Limb (tissue), 2 donors: ENCODE measurements around the gene MACROD1.

Source experiments
- DNase-seq, 2 donors: peaks; one replicate each; pipeline ENCODE4 v3.0.0-alpha.2; 2016; ENCODE audit errors: extremely low spot score in 2 of 2

The MACROD1 gene, protein sequence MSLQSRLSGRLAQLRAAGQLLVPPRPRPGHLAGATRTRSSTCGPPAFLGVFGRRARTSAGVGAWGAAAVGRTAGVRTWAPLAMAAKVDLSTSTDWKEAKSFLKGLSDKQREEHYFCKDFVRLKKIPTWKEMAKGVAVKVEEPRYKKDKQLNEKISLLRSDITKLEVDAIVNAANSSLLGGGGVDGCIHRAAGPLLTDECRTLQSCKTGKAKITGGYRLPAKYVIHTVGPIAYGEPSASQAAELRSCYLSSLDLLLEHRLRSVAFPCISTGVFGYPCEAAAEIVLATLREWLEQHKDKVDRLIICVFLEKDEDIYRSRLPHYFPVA

DNA sequence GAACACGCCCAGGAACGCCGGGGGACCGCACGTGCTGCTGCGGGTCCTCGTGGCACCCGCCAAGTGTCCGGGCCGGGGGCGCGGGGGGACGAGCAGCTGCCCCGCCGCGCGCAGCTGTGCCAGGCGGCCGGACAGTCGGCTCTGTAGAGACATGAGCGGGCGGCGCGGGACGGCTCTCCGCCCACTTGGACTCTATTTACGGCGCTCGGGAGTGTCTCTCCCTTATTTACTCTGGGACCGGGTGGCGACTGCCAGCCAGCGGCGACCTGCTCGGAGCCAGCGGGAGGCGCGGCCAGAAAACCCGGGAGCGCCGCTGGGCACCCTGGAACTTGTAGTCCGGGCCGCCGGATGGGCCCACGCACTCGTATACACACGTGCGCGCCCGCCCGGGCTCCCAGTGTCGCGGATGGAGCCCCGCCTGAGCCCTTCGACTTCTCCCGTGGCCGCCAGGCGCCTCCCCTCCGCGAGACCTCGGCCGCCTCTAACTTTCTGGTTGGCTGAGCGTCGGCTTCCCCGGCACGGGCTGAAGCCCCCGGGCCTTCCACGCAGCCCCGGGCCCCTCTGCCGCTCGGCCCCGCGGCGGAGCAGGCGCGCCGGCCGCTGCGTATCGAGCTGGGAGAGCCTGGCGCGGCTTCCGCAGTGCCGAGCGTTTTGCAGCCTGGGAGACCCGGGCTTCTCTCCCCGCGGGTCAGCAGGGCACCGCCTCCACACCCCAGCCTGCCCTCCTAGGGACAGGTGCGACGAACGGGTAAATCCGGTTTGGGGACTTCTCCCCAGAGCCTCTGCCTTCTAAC lies at the start of gene MACROD1:
Gene MACROD1 (minus strand): TSS at position 272 of the 794 bp plus-strand sequence. CDS start 119 bp downstream, at position 153.
- DNase-seq, result peak; percentile 71 to 86

DNA sequence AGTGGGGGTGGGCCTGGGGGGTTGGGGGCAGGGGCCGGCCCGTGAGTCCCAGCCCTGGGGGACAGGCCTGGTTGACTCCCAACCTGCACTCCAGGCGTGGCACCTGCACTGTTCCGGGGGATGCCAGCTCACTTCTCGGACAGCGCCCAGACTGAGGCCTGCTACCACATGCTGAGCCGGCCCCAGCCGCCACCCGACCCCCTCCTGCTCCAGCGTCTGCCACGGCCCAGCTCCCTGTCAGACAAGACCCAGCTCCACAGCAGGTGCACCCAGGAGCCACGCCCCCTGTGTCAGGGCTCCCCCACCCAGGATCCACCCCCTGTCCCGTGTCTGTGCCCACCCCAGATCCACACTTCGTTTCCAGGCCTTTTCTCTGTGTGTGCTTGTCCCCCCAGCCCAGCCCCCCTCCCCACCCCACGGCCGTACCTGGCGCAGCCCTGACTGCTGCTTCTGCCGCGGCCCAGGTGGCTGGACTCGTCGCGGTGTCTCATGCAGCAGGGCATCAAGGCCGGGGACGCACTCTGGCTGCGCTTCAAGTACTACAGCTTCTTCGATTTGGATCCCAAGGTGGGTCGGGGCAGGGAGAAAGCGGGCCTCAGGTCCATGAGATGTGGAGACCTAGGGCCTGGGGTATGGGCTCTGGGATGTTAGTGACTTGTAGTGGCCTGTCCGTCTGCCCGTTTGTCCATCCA lies 45.4 kb upstream of the MACROD1 start:
- no peak for DNase-seq

DNA sequence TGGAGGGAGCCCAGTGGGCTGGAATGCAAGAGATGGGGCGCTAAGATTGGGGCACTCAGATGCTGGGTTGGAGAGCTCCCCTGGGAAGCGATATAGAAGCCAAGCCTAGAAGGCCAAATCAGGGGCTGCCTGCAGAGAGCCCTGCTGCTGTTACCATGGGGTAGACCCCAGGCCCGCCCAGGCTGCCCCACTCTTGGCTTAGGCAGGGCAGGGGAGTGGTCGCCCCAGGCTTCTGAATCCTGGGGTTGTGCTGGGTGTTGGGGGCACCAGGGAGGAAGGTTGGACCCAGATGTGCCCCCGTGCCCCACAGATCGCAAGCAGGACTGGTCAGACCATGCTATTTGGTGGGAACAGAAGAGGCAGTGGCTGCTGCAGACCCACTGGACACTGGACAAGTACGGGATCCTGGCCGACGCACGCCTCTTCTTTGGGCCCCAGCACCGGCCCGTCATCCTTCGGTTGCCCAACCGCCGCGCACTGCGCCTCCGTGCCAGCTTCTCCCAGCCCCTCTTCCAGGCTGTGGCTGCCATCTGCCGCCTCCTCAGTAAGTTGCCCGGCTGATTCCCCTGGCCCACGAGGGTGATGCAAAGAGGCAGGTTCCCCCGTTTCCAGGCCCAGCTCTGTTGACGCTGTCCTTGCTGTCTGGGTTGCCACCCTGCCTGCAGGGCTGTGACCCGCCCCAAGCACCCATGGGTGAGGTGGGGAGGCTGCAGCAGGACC lies 44.5 kb upstream of the MACROD1 start:
- DNase-seq, result no peak

DNA sequence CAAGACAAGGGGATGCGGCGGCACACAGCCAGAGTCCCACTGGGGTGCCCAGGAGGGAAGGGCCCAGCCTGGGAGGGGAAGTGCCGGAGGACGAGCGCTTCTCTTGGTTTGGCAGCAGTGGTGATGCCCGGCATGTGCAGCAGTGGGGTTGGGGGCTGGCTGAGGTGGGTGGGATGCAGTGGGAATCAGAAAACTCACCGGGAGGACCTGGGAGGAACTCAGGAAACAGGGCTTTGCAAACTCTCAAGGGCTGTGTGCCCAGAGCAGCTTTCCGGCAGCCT lies 43.6 kb upstream of the MACROD1 start:
- DNase-seq, result no peak

DNA sequence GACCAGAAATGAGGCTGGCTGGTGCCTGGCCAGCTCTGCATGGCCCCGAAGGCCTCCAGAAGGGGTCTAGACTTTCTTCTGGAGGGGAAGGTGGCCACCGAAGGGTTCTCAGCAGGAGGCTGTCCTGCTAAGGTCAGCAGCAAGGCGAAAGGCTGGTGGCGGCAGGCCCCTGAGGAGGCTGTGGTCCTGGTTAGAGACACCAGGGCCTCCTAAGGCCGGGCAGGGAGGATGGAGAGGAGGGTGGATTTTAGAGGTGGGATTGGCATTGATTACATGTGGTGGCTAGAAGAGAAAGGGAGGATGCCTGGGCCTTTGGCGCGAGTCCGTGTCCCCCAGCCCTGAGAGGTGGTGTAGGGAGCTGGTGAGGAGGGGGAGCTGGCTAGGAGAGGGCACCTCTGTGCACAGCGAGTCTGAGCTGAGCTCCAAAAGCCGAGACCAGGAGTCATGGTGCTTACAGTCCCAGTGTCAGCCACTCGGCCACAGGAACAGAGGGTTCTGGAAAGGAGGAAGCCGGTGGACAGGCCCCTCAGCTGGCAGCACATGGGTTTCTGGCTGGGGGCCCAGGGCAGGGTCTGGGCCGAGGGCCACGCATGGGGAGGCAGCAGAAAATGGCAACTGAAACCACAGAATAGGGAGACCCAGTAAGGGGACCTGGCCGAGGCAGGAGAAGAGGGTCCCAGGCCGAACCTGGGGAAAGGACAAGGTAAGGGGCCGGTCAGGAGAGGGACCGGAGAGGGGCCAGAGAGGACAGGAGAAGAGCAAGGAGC lies 43.1 kb upstream of the MACROD1 start:
- DNase-seq, result peak in 1 of 2 donors; percentile 27

DNA sequence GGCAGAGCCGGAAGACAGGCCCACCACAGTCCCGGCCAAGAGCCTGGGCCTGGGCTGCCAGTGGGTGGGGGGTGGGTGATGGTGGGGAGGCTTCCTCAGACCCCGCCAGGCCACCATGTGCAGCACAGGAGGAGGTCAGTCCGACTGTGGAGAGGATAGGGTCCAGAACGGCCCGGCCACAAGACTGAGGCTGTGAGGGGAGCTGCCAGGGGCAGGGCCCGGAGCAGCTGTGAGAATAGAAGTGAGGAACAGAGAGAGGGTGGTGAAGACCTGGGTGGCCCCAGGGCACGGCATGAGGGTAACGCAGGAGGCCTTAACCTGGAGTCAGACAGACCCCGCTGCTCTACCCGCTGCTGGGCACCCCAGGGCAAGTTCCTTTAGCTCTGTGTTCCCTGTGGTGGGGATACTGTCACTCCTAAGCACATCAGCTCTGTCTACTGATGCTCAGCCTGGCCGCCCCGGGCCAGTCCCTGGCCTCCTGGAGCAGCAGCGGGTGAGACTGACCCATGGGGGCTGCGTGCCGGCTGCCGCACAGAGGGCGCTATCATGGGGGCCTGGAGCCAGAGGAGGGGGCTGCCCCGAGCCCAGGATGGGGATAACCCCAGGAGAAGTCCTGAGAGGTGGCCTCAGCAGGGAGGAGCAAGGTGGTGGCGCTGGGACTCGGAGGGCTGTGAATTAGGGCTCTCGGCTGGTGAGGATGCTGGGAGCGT lies 42.3 kb upstream of the MACROD1 start:
- no peak for DNase-seq

DNA sequence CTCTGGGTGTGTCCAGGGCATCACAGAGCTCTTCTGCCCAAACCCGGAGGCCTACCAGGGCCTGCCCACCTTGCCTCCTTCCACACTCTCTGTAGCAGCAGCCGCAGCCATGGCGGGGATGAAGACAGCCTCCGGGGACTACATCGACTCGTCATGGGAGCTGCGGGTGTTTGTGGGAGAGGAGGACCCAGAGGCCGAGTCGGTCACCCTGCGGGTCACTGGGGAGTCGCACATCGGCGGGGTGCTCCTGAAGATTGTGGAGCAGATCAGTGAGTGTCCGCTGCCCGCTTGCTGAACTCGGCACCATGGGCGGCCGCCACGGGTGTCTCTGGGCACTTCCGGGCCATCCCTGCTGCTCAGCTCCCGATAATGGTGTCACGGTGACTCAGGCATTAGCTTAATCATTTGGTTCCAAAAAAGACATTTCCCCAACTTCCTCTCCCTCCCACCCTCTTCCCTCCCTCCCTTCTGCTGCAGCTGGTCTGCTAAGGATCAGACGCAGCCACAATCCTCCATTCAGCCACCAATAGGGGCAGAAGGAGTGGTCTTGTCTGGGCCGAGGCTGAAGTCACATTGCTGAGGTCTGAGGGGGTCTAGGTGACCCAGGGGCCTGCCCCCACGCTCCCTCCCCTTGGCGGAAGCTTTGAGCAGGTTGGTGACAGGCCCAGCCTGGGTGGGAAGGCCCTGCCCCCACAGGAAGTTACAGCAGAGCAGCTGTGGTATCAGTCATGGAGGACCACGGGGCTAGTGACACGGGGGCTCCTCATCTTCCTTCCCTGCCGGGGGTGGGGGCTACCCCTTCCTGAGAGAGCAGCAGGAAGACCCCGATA lies 41.6 kb upstream of the MACROD1 start:
- DNase-seq, result peak; percentile 52 to 59

DNA sequence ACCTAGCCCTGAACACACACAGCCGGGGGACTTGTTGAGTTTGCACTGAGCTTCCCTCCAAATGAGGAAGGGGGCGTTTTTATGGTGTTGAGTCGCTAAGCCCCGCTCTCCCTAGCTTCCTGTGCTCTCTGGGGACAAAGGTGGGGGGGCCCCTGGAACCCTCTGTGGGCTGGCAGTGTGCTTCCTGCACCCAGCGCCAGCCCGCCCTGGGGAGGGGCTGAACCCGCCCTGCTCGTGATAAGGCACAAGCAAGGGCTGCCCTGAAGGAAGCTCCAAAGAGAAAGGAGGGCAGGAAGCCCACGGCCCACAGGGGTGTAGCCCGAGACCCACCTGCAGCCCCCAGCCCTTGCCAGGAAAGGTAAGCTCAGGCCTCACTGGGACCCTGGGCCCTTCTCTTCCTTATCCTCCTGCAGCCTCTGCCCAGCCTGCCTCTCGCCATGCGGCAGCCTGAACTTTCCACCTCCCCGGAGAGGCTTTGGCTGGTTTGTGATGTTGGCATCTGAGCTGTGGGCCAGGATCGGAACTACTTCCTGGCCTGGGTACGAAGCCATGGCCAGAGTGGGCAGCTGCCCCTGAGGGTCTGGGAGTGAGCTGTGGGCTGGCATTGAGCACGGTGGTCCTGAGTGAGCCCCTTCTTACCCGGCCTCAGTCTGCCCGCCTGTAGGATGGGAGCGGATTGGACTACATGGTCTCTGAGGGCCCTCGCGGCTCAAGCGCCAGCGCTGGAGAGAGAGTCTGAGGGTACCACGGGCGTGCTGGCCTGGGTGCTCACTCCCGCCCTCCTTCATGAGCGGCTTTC lies 40.7 kb upstream of the MACROD1 start, which contains the start of gene FERMT3:
Gene FERMT3 (plus strand): TSS at position 265 of the 799 bp plus-strand sequence. CDS start 644 bp downstream, outside the sequence.
- peak in 1 of 2 donors; percentile 35 for DNase-seq

DNA sequence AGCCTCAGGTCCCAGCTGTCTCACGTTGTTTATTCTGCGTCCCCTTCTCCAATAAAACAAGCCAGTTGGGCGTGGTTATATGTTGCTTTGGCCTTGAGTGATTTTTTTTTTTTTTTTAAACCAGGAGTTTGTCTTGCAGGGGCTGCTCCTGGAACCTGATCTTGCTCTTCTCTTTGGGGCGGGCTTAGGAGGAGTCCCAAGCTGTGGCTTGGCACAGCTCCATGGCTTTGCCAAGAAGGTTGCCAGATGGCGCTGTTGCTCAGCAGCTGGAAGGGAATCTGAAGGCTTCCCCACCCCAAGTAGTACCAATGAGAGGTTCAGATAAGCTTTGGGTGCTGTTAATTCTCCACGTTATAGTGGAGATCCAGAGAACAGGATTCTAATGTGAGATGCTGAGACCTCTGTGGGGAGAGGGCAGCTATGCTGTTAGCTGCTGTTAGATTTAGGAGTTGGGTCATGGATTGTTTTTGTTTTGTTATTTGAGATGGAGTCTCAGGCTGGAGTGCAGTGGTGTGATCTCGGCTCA lies 38.6 kb upstream of the MACROD1 start:
- DNase-seq, result peak; percentile 82 to 85

DNA sequence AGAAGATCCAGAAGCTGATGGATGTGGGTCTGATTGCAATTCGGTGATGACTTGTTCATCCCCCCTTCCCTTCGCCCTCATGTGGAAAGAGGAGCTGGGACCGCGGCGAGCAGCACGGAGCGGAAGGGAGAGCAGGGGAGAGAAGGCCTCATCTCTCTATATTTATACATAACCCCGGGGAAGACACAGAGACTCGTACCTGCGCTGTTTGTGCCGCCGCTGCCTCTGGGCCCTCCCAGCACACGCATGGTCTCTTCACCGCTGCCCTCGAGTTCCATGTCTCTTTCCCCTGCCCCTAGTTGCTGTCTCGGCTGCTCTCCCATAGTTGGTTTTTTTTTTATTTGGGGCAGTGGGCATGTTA lies 38.1 kb upstream of the MACROD1 start:
- no peak for DNase-seq

DNA sequence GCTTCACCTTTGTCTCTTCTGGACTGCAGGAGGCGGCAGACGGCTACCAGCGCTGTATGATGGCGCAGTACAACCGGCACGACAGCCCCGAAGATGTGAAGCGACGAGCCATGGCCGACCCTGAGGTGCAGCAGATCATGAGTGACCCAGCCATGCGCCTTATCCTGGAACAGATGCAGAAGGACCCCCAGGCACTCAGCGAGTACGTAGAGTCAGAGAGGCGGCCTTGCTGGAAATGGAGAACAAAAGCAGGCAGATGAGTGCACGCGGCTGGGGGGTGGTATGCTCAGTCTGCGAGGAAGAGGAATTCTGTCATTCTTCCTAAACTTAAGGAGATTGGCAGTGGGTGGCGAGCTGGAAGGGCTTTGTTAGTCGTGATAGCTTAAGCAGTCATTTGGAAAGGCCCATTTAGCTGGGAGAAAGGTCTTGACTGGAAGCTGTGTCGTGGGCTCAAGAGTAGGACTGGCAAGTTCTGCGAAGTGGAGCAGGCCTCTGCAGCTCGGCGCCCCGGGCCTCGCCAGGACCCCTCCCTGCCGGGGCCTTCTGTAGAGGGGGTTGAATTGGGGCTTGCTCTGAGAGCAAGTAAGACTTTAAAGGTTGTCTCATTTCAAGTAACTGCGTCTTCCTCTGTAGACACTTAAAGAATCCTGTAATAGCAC lies 37.6 kb upstream of the MACROD1 start:
- DNase-seq, result no peak

DNA sequence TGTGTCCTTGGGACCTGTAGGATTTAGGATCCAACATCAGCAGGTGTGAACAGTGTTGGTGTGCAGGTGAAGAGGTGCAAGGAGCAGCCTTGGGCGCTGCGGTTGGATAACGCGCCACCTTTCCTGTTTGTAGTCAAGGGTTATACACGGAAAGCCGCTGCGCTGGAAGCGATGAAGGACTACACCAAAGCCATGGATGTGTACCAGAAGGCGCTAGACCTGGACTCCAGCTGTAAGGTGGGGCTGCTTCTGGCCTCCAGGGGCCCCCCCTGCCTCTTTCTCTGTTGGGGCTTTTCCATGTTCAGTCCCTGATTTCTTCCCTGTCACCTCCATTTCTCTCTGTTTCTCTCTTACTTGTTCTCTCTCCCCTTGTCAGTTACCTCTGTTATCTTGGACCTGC lies 37.1 kb upstream of the MACROD1 start:
- DNase-seq, result no peak

DNA sequence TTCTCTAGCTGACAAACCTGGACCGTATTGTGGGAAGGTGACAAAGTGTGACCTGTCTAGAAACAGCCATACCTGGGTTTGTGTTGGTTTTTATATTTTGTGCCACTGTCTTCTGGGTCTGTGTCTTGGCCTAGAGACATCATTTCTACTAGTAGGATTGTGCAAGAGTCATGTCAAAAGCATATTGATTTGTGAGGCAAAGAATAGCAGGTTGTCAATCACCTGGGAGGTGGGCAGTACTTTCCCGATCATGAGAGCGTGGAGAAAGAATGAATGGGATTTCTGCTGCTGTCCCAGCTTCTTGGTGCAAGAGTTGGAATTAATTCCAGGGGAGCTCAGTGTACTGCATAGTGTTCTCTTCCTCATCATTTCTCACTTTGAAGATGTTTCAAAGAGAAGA lies 35.6 kb upstream of the MACROD1 start:
- DNase-seq, result no peak

DNA sequence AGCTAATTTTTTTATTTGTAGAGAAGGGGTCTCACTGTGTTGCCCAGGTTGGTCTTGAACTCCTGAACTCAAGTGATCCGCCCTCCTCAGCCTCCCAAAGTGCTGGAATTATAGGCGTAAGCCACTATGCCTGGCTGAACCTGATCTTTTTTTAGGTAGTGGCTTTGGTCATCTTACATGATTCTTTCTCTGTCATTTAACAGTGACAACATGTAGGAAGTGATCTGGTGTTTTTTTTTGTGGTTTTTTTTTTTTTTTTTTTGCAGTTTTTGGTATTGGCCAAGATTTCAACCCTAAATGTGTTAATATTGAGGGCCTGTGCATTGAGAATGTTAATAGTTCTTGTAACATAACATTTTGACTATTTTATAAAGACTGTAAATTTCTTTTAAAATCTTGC lies 32.6 kb upstream of the MACROD1 start:
- DNase-seq, result no peak

DNA sequence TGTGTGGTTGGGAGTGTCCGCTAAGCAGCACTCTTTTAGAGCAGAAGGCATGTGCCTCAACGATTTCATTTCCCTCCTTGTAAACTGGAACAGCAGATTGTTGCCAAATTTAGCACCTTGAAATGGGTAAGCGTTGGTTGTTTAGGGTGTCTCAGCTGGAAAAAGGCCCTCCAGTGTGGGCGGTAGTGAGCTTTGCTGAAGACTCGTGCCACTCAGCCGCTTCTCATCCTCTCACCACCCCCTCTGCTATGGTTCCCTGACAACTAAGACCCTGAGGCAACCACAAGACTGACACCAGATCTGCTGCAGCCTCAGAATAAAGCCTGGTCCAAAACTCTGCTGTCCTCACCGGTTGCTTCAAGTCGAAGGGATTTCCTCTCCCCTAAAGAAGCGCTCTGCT lies 30.7 kb upstream of the MACROD1 start:
- no peak for DNase-seq

DNA sequence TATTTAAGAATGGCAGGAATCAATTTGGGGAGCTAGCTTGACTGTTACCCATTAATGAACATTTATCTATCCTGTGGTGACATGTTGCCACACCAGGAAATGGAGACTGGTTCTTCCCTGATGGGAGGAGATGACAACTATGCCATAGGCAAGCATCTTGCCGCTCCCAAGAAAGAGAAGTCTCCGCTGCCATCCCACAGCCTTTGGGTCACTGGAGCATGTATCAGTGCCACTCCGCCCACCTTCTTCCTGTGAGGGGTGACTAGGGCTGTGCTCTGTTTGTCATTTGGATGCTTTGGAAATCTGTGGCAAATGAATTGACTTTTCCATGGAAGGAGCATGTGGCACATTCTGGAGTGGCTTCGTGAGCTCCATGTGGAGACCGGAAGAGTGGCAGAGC lies 26.5 kb upstream of the MACROD1 start:
- no peak for DNase-seq

DNA sequence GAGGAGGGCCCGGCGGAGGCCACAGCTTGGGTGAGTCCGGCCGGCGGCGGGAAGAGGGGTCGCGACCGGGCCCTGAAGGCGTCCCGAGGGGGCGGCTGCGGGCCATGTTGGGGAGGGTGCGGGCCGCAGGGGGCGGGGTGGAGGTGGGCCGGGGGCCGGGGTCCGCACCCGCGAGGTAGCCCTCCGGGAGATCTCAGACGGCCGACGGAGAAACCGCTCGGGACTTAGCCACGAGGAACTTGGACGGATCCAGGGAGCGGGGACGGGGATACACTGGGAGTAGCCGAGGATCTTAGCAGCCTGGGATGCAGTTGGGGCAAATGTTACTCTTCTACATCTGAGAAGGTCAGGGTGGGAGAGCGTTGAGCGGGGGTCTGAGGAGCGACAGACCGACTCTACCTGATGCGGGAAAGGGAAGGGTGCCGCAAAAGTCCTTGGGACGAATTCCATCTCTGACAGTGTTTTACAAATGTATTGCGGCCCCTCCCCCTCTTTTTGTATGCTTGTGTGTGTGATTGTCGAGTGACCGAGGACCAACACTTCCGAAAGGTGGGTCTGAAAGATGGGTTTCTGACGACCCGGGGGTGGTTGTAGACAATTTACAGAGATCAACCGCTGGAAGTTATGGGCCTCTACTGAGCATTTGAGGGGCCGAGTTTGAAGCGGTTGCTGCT lies 20.7 kb upstream of the MACROD1 start:
- DNase-seq, result peak; percentile 10 to 49
